Upper lobe of right lung (tissue), 1 donor: Measurements from ENCODE around the gene ZDHHC14. TPM values are rescaled to one million over a fixed set of nuclear protein-coding genes. Genes with fewer than 3 reads are reported as not detected.

ENCODE experiments used
- ATAC-seq: fragments of 200-7000 bp; cut with Tn5 transposase; one replicate; pipeline ENCODE4 v1.9.1; 2020; ENCODE audit warnings: mild to moderate bottlenecking, moderate library complexity
- DNase-seq: peaks from one replicate; pipeline ENCODE4 v3.0.0-alpha.2; 2020
- H3K27ac ChIP-seq: fragments of 200-600 bp; one replicate; pipeline ENCODE4 v1.8.0; 2022
- H3K27me3 ChIP-seq: fragments of 200-600 bp; one replicate; pipeline ENCODE4 v1.8.0; 2022; ENCODE audit warnings: mild to moderate bottlenecking
- H3K36me3 ChIP-seq: fragments of 200-600 bp; one replicate; pipeline ENCODE4 v1.8.0; 2022
- H3K4me1 ChIP-seq: fragments of 200-600 bp; one replicate; pipeline ENCODE4 v1.8.0; 2022
- H3K4me3 ChIP-seq: fragments of 200-600 bp; one replicate; pipeline ENCODE4 v1.8.0; 2022; ENCODE audit warnings: mild to moderate bottlenecking
- H3K9me3 ChIP-seq: fragments of 200-600 bp; one replicate; pipeline ENCODE4 v1.8.0; 2022
- CTCF ChIP-seq: fragments of 200-600 bp; IDR thresholded peaks from one replicate; pipeline ENCODE4 v1.8.0; 2022; ENCODE audit warnings: antibody characterized with exemption
- intact Hi-C: fragments of 100-400 bp; cut with DNase I; formaldehyde crosslinking; loops from one replicate; pipeline ENCODE4 v1.11.0; 2022
- microRNA-seq: library from miRNA; unstranded; fragments of <30 nt; microRNA quantifications from one replicate; pipeline ENCODE4 v1.2.0, GENCODE V29; 2020; ENCODE audit warnings: borderline microRNAs expressed
- total RNA-seq: library from RNA; stranded (reverse); fragmentation: NEBNext Ultra II Directional; extraction: Animal tissue kit (Norgen Biotek cat#: 25700); gene quantifications from one replicate; pipeline ENCODE4 v1.2.1, GENCODE V29; 2021
- donor health status: DM: no; HTN: yes; CAD: no; lungs with severe emphysema.

ZDHHC14 gene
- total RNA-seq, 1 donor from 2014 or later, result 12.2 TPM

- Histone ChIP-seq H3K9me3 (no peaks in the 10 kb centered on the region), H3K4me3 (no peak overlapping the region), H3K27me3 (no peaks in the 10 kb centered on the region), H3K36me3 (no peaks in the 10 kb centered on the region), H3K4me1 (no peaks in the 10 kb centered on the region), H3K27ac (no peak overlapping the region)
- intact Hi-C loops, result no loop called here
- DNase-seq (no peak), ATAC-seq (no peak)
- TF ChIP-seq CTCF, result no peak
Observed at GRCh38 chr6:157725836-157726235, 344.8 kb downstream of the ZDHHC14 start.

- Histone ChIP-seq H3K27ac (no peak overlapping the region), H3K4me1 (no peaks in the 10 kb centered on the region), H3K9me3 (no peaks in the 10 kb centered on the region), H3K36me3 (no peaks in the 10 kb centered on the region), H3K27me3 (no peaks in the 10 kb centered on the region), H3K4me3 (no peak overlapping the region)
- no peak for DNase-seq
- peak; percentile 21 for ATAC-seq
- no peak for TF ChIP-seq CTCF
- intact Hi-C loops, result no loop called here
Observed at GRCh38 chr6:157726892-157727628, 346.1 kb downstream of the ZDHHC14 start.

Small RNA genes lying within 50 kb of the gene (microRNA-seq; reads per million reads assigned to microRNA genes)
- gene MIR3692, result not detected

Other genes with a start within 250 kb of the ZDHHC14 start
- gene TMEM242, start 57.7 kb upstream of the ZDHHC14 start, total RNA-seq, result 9.9 TPM